GM19351 (cell line): ENCODE measurements around the gene TMEM247.
"Not testable (repeated sequence)": the region's sequence is repeated elsewhere in the genome, so short reads cannot be mapped to it uniquely, and the experiment has no call there.

ENCODE experiments used
- ATAC-seq: cut with Tn5 transposase; IDR thresholded peaks from one replicate; pipeline ENCODE4 v1.9.1; 2021; ENCODE audit warnings: mild to moderate bottlenecking, moderate library complexity; ENCODE audit not compliant: unreplicated experiment

TMEM247 gene

DNA sequence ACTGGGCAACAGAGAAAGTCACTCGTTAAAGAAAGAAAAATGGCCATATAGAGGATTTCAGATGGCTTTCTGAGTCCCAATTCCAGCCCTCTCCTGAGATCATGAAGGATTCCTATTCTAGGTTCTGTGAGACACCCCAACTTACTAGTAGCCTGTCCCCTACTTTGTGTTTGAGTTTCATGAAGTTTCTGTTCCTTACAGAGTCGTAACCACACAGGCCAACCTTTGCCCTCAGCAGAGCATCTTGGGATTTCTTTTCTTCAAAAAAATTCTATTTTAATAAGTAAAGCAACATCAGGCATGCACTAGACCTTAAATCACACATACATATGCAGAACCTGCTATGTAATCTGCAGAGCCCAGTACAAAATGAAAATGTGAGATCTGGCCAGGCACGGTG lies 30.4 kb downstream of the TMEM247 start:
- ATAC-seq, result no peak

DNA sequence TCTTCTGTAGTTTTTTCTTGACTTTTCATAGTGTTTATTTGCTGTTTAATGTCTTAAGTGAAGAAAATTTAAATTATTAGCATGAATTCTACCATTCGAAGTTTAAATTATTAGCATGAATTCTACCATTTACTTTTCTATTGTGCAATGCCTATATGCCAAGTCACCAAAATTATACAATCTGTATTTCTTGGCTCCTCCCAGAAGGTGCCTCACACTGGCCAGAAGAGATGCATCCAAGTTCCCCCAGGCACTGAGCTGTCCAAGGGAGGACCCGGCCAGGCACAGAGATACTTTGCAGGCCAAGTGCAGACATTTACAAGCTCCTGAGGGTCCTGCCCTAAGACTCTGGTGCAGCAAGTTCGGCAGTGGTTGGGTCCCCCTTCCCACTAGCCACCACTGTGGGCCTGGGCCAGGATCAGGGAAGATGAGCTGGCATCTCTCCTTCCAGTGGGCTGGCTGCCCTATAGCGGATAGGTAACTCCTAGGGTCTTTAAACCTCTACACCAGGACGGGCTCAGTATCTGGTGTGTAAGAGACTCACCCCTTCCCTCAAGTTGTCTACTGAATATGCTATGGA lies 31.3 kb downstream of the TMEM247 start:
- ATAC-seq, result no peak

DNA sequence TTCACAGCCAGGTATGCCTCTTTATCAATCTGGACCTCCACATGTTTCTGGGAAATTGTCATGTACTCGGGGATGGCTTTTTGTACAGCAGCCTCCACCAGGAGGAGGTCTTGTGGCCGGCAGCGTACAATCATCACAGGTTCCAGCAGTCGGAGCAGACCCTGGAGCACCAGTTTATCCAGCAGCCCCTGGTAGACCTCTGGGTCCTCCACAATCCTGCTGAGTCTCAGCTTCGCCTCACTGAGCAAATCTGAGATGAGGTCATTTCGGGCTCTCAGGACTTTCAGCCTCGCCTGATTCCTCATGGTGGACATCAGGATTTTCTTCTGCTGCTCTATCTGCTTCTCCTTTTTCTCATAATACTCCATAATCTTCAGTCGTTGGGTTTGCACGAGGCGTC lies 32.8 kb downstream of the TMEM247 start:
- no peak for ATAC-seq

DNA sequence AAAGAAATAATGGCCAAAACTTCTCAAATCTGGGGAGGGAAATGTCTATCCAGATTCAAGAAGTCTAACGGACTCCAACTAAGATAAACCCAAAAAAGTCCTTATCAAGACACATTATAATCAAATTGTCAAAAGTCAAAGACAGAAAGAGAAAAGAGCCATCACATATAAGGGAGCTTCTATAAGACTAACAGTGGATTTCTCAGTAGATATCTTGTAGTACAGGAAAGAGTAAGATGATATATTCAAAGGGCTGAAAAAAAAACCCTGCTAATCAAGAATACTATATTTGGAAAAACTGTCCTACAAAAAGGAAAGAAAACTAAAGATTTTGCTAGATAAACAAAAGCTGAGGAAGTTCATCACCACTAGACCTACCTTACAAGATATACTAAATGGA lies 35.4 kb downstream of the TMEM247 start:
- ATAC-seq, result no peak

DNA sequence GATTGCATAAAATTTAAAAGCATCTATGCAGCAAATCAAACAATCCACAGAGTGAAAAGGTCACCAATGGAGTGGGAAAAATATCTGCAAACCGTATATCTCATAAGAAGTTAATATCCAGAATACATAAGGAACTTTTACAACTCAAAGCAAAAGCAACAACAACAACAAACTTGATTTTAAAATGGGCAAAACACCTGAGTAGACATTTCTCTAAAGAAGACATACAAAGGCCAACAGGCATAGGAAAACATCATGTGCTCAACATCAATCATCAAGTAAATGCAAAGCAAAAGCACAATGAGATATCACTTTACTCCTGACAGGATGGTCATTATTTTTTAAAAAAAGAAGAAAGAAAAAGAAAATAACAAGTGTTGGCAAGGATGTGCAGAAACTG lies 38.1 kb downstream of the TMEM247 start:
- ATAC-seq, result no peak

DNA sequence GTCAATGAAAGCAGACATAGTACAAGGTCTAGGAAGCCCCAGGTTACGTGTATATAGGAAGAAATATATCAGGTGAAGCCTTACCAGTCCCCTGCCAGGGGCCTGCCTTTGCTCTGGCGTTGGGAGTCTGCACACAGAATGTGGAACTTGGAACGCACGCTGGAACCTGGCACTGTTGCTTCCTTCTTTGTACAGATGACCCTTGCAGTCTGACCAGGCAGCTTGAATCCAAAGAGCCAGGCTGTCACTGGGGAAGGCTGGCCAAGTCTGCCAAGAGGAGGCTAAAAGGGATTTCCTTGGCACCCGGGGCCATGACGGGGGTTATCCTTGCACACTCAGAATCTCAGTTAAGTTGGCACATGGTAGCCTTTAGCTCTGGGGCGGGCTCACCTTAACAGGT lies 39.5 kb downstream of the TMEM247 start:
- ATAC-seq, result no peak

DNA sequence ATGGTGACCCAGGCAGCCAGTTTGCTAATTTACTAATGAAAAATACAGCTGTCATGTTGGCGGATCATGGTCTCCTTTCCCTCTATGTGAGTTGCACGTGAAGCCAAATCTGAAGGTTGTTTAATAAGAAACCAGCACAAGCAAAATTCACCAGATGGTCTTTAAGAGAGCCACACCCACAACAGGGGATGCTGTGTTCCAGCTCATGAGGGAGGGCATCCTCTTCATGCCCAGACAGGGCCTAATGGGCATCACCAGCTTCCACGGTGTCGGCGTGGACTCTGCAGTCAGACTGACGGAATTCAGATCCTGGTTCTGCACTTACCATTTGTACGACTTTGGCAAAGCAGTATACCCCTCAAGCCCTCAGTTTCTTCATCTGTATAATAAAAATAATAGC lies 39.9 kb downstream of the TMEM247 start:
- ATAC-seq, result no peak

DNA sequence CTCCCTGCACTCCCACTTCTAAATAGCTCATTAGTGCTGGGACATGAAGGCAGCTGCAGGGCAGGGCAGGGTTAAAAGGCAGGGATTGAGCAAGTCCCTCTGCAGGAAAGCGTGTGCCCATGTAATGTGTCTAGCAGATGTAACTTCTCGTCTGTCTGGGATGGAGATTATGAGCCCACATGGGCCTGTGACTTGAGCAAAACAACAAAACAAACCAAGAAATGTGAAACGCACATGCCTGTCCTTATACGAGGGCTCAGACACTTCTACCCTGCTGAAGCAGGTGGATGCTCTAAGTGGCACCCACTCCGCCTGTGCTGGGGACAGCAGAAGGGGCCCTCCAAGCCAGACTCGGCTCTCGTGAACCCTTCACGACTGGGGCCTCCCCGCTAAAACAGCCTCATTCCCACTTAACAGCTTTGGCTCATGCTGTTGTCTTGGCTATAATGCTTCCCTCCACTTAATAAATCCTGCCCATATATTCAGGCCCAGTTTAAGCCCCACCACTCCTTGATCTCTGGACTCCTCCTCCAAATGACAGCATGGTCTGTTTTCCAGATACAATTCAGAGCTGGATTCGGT lies 40.9 kb downstream of the TMEM247 start:
- no peak for ATAC-seq

DNA sequence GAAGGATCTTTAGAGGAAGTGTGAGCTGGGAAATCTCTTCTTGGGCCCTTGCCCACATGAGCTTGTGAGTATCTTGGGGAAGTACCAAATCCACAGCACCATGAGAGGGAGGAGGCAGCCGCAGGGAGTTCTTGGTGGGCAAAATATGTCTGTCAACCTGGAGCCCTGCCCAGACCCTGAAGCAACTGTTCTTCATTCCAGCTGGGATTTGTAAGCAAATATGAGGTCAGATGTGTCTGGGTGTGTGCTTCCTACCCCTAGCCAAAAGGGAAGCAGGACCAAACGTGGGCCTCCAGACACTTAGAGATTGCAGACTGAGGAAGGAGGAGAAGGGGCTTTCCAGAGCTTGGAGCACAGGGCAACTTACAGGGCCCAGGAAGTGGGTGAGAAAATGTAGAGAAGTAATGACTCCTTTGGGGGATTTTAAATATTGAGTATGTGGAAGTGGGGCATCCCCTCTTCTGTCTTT lies 41.9 kb downstream of the TMEM247 start:
- ATAC-seq, result no peak

DNA sequence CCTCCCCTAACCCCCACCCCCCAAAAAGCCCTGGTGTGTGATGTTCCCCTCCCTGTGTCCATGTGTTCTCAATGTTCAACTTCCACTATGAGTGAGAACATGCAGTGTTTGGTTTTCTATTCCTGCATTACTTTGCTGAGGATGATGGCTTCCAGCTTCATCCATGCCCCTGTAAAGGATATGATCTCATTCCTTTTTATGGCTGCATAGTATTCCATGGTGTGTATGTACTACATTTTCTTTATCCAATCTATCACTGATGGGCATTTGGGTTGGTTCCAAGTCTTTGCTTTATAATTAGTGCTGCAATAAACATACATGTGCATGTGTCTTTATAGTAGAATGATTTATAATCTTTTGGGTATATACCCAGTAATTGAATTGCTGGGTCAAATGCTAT lies 43.0 kb downstream of the TMEM247 start:
- ATAC-seq, result not testable (repeated sequence)

DNA sequence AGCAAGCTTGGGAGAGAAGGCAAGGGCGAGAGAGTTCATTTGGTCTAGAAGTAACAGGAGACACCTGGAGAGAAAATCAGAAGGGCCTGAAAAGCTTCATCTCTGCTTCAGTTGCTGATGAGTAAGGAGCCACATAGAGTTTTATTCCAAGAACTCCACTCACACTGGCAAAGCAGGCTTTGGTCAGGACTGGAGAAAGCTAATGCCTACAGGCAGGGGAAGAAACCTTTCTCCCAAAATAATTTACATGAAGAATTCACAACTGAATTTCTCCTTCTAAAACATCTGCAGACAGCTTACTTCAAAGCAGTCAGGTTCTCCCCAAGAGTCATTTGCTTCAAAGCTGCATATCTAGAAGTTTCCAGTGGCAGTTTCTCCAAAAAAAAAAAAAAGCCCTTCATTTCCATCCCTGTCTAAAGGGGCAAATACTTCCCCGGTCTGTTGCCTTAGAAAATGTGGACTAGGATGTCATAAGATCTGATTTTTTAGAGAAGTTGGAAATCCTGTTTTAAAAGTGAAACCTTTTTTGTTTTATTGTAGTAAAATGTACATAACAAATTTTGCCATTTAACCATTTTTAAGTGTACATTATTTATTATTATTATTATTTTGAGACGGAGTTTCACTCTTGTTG lies 46.3 kb downstream of the TMEM247 start:
- no peak for ATAC-seq

DNA sequence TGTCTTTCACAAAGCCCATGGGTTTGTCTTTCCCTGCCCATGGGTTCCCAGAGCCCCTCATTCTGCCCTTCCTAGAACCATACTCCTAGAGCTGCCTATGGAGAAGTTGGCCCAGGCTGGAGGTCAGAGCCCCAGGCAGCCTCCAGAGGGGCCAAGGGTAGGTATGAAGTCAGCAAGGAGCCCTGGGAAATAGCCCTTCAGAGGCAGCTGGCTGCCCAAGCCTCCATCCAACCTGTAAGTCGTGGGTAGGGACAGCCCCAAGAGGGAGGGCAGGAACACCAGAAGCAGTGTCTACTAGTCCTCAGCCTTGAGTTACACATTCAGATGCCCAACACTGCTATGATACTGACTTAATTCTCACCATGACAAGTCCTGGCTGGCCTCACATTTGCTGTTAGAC lies 49.5 kb downstream of the TMEM247 start:
- no peak for ATAC-seq

DNA sequence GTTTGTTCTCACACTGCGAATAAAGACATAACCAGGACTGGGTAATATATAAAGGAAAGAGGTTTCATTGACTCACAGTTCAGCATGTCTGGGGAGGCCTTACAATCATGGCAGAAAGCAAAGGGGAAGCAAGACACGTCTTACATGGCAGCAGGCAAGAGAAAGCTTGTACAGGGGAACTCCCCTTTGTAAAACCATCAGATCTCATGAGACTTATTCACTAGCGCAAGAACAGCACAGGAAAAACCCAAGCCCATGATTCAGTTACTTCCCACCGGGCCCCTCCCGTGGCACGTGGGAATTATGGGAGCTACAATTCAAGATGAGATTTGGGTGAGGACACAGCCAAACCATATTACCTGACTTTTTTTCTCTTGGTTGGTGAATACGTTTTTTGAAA lies 51.3 kb downstream of the TMEM247 start:
- ATAC-seq, result no peak

DNA sequence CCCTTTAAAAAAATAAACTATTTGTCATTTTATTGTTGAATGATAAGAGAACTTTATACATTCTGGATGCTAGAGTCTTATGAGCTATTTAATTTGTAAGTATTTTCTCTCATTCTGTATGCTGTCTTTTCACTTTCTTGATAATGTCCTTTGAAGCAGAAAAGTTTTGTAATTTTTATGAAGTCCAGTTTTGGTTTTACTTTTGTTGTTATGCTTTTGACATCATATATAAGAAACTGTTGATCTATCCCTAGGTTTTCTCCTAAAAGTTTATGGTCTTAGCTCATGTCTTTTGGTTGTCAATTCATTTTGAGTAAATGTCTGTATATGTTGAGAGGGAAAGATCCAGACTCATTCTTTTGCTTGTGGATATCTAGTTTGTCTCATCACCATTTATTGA lies 52.5 kb downstream of the TMEM247 start:
- no peak for ATAC-seq
